ENCODE results near the gene NWD2.

Gene NWD2

GRCh38 chr4:37232315-37232714, 12.2 kb upstream of the NWD2 start (continued):
- TF ChIP-seq REST (tag by site-specific recombination; IDR thresholded peaks at IDR 0.05) = no peak

GRCh38 chr4:37236165-37236564, 8.4 kb upstream of the NWD2 start:
- no peaks in the 10 kb centered on the region for H3K36me3 ChIP-seq (ENCODE audit: control insufficient read depth in 2 of 2, insufficient read depth in 1 of 2, low read length in 2 of 2)
- no peak for TF ChIP-seq MZF1 (tag by site-specific recombination; IDR thresholded peaks at IDR 0.05; ENCODE audit: borderline replicate concordance)
- TF ChIP-seq ZNF335 (tag by site-specific recombination; conservative IDR thresholded peaks at IDR 0.05) = no peak
- TF ChIP-seq SETDB1 (IDR thresholded peaks at IDR 0.05; ENCODE audit: insufficient read length, low read length) = no peak
- TF ChIP-seq PRDM2 (tag by site-specific recombination; IDR thresholded peaks at IDR 0.05; ENCODE audit: borderline replicate concordance) = no peak
- TF ChIP-seq PRDM4 (tag by site-specific recombination; IDR thresholded peaks at IDR 0.05) = no peak
- no peak for TF ChIP-seq ZNF423 (tag by site-specific recombination; IDR thresholded peaks at IDR 0.05)
- no peak for TF ChIP-seq REPIN1 (tag by site-specific recombination; IDR thresholded peaks at IDR 0.05; ENCODE audit: low read depth)
- TF ChIP-seq ZNF529 (tag by site-specific recombination; IDR thresholded peaks at IDR 0.05; ENCODE audit: insufficient replicate concordance) = no peak
- no peak for TF ChIP-seq ZNF133 (tag by site-specific recombination; IDR thresholded peaks at IDR 0.05)
- no peak for TF ChIP-seq TCF7L2 (IDR thresholded peaks at IDR 0.05; ENCODE audit: borderline replicate concordance, low read depth, low read length)
- no peak for TF ChIP-seq ZFP41 (tag by site-specific recombination; IDR thresholded peaks at IDR 0.05; ENCODE audit: borderline replicate concordance)
- no peak for TF ChIP-seq ZNF488 (tag by site-specific recombination; IDR thresholded peaks at IDR 0.05)
- no peaks in the 10 kb centered on the region for H3K4me1 ChIP-seq (ENCODE audit: control insufficient read depth, insufficient read depth, low read length)
- ChIA-PET CTCF (no interaction called here), POLR2A (no interaction called here)
- no peak overlapping the region for H3K4me3 ChIP-seq (ENCODE audit: low read depth, low read length)
- no peaks in the 10 kb centered on the region for H3K9me3 ChIP-seq (ENCODE audit: control insufficient read depth, insufficient read depth, low read depth, low read length)
- no peak overlapping the region for H3K27ac ChIP-seq (ENCODE audit: extremely low read depth, low read depth, low read length)
